Activated CD4-positive, CD25-positive, alpha-beta regulatory T cell treated with anti-CD3 and anti-CD28 coated beads, Interleukin-2, amount 50 U/mL, for 72 hours (primary cell): ENCODE measurements around the gene ALG14.
"Not testable (repeated sequence)": the region's sequence is repeated elsewhere in the genome, so short reads cannot be mapped to it uniquely, and the experiment has no call there.

ENCODE experiments used
- DNase-seq: peaks from one replicate; pipeline ENCODE4 v3.0.0; 2021

Gene ALG14

GRCh38 chr1:95072532-95073419, at the start of gene ALG14:
ALG14 (minus strand) TSS chr1:95072951; CDS start chr1:95072898, 53 bp downstream.
- DNase-seq: peak; percentile 88

- DNase-seq: no peak
Measured at GRCh38 chr1:95122151-95122697, 49.5 kb upstream of the ALG14 start.

GRCh38 chr1:95119273-95119672, 46.5 kb upstream of the ALG14 start:
- DNase-seq: no peak

GRCh38 chr1:95118710-95119109, 46.0 kb upstream of the ALG14 start:
- no peak for DNase-seq

- DNase-seq: no peak
Measured at GRCh38 chr1:95118067-95118499, 45.3 kb upstream of the ALG14 start.

- peak; percentile 40 for DNase-seq
Measured at GRCh38 chr1:95117207-95118066, 44.7 kb upstream of the ALG14 start, which contains the start of gene TLCD4. TLCD4 (plus strand) TSS chr1:95117355; CDS start chr1:95143902, 26,547 bp downstream.

GRCh38 chr1:95116580-95117206, 43.9 kb upstream of the ALG14 start:
- DNase-seq: no peak

GRCh38 chr1:95115708-95116137, 43.0 kb upstream of the ALG14 start:
- no peak for DNase-seq

- no peak for DNase-seq
Measured at GRCh38 chr1:95113684-95114083, 40.9 kb upstream of the ALG14 start.

GRCh38 chr1:95111014-95111413, 38.3 kb upstream of the ALG14 start:
- no peak for DNase-seq

GRCh38 chr1:95108792-95109191, 36.0 kb upstream of the ALG14 start:
- no peak for DNase-seq

GRCh38 chr1:95098196-95098595, 25.4 kb upstream of the ALG14 start:
- no peak for DNase-seq

GRCh38 chr1:95097426-95097825, 24.7 kb upstream of the ALG14 start:
- DNase-seq: no peak

GRCh38 chr1:95096218-95096841, 23.6 kb upstream of the ALG14 start:
- DNase-seq: no peak

GRCh38 chr1:95095833-95096217, 23.1 kb upstream of the ALG14 start:
- DNase-seq: no peak

- no peak for DNase-seq
Measured at GRCh38 chr1:95094923-95095322, 22.2 kb upstream of the ALG14 start.

GRCh38 chr1:95093296-95093695, 20.5 kb upstream of the ALG14 start:
- DNase-seq: no peak

GRCh38 chr1:95092891-95093290, 20.1 kb upstream of the ALG14 start:
- not testable (repeated sequence) for DNase-seq

GRCh38 chr1:95091290-95091689, 18.5 kb upstream of the ALG14 start:
- not testable (repeated sequence) for DNase-seq

GRCh38 chr1:95089650-95090287, 17.0 kb upstream of the ALG14 start:
- DNase-seq: no peak

- DNase-seq: no peak
Measured at GRCh38 chr1:95088303-95088702, 15.6 kb upstream of the ALG14 start.
